Measurements from ENCODE around the gene SMARCD3. TPM values are rescaled to one million over a fixed set of nuclear protein-coding genes. Genes with fewer than 3 reads are reported as not detected.

SMARCD3 gene
- polyA plus RNA-seq, 1 donor from 2014 or later: 199 TPM

DNA sequence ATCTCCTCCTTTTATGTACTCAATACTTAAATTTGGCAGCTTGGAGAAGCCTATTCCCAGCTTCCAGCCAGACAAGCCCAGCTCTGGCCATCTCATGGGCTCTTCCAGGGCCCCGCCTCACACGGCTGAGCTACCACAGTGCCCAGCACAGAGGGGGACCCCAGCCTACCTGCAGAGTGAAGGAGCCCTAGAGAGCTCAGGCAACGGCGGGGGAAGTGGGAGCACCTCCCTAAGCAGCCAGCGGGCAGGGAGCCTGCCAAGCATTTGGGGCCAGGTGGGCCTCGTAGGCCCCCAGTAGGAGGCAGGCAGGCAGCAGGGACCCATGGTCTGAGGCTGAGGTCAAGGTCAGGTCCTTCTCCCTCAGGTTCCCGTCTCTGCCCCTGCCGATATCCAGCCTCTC lies 29.1 kb upstream of the SMARCD3 start:
- peak overlapping the region; percentile 80 for H2AFZ ChIP-seq (ENCODE audit: low read depth, low read length)
- H3K9ac ChIP-seq (ENCODE audit: low read length): peak overlapping the region; percentile 64
- H3K27me3 ChIP-seq (ENCODE audit: insufficient read depth, low read depth, low read length): no peaks in the 10 kb centered on the region
- H3K27ac ChIP-seq (ENCODE audit: low read length): no peak overlapping the region
- H3K9me2 ChIP-seq (ENCODE audit: insufficient read depth, low read length): no peaks in the 10 kb centered on the region
- peak overlapping the region; percentile 70 for H3K4me3 ChIP-seq (ENCODE audit: low read length)
- no peaks in the 10 kb centered on the region for H4K20me1 ChIP-seq (ENCODE audit: insufficient read depth)
- no peaks in the 10 kb centered on the region for H3K9me3 ChIP-seq (ENCODE audit: low read length)
- no peaks in the 10 kb centered on the region for H3K79me2 ChIP-seq (replicated peaks; ENCODE audit: insufficient read depth, low read length)
- peak overlapping the region; percentile 45 for H3K4me2 ChIP-seq (ENCODE audit: low read length)
- no peaks in the 10 kb centered on the region for H3K36me3 ChIP-seq (ENCODE audit: insufficient read depth, low read length)
- TF ChIP-seq POLR2AphosphoS5 (IDR thresholded peaks at IDR 0.05): no peak
- no peak for TF ChIP-seq SMC3 (conservative IDR thresholded peaks at IDR 0.05; ENCODE audit: poor library complexity)
- TF ChIP-seq RAD21 (conservative IDR thresholded peaks at IDR 0.05): no peak
- no peak for TF ChIP-seq EP300 (conservative IDR thresholded peaks at IDR 0.05; ENCODE audit: poor library complexity, severe bottlenecking)
- TF ChIP-seq, protein P1, sequence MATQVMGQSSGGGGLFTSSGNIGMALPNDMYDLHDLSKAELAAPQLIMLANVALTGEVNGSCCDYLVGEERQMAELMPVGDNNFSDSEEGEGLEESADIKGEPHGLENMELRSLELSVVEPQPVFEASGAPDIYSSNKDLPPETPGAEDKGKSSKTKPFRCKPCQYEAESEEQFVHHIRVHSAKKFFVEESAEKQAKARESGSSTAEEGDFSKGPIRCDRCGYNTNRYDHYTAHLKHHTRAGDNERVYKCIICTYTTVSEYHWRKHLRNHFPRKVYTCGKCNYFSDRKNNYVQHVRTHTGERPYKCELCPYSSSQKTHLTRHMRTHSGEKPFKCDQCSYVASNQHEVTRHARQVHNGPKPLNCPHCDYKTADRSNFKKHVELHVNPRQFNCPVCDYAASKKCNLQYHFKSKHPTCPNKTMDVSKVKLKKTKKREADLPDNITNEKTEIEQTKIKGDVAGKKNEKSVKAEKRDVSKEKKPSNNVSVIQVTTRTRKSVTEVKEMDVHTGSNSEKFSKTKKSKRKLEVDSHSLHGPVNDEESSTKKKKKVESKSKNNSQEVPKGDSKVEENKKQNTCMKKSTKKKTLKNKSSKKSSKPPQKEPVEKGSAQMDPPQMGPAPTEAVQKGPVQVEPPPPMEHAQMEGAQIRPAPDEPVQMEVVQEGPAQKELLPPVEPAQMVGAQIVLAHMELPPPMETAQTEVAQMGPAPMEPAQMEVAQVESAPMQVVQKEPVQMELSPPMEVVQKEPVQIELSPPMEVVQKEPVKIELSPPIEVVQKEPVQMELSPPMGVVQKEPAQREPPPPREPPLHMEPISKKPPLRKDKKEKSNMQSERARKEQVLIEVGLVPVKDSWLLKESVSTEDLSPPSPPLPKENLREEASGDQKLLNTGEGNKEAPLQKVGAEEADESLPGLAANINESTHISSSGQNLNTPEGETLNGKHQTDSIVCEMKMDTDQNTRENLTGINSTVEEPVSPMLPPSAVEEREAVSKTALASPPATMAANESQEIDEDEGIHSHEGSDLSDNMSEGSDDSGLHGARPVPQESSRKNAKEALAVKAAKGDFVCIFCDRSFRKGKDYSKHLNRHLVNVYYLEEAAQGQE (IDR thresholded peaks at IDR 0.05; ENCODE audit: borderline replicate concordance): no peak
- TF ChIP-seq TAF1 (IDR thresholded peaks at IDR 0.05; ENCODE audit: low read depth): no peak
- no peak for TF ChIP-seq EZH2 (IDR thresholded peaks at IDR 0.05; ENCODE audit: borderline replicate concordance, insufficient read depth, low read length, poor library complexity, severe bottlenecking)
- no peak for TF ChIP-seq MXI1 (conservative IDR thresholded peaks at IDR 0.05; ENCODE audit: poor library complexity, severe bottlenecking)
- TF ChIP-seq, protein P2, sequence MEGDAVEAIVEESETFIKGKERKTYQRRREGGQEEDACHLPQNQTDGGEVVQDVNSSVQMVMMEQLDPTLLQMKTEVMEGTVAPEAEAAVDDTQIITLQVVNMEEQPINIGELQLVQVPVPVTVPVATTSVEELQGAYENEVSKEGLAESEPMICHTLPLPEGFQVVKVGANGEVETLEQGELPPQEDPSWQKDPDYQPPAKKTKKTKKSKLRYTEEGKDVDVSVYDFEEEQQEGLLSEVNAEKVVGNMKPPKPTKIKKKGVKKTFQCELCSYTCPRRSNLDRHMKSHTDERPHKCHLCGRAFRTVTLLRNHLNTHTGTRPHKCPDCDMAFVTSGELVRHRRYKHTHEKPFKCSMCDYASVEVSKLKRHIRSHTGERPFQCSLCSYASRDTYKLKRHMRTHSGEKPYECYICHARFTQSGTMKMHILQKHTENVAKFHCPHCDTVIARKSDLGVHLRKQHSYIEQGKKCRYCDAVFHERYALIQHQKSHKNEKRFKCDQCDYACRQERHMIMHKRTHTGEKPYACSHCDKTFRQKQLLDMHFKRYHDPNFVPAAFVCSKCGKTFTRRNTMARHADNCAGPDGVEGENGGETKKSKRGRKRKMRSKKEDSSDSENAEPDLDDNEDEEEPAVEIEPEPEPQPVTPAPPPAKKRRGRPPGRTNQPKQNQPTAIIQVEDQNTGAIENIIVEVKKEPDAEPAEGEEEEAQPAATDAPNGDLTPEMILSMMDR (IDR thresholded peaks at IDR 0.05; ENCODE audit: poor library complexity, severe bottlenecking): no peak
- no peaks in the 10 kb centered on the region for H3F3A ChIP-seq (ENCODE audit: insufficient read depth, low read length, poor library complexity, severe bottlenecking)

DNA sequence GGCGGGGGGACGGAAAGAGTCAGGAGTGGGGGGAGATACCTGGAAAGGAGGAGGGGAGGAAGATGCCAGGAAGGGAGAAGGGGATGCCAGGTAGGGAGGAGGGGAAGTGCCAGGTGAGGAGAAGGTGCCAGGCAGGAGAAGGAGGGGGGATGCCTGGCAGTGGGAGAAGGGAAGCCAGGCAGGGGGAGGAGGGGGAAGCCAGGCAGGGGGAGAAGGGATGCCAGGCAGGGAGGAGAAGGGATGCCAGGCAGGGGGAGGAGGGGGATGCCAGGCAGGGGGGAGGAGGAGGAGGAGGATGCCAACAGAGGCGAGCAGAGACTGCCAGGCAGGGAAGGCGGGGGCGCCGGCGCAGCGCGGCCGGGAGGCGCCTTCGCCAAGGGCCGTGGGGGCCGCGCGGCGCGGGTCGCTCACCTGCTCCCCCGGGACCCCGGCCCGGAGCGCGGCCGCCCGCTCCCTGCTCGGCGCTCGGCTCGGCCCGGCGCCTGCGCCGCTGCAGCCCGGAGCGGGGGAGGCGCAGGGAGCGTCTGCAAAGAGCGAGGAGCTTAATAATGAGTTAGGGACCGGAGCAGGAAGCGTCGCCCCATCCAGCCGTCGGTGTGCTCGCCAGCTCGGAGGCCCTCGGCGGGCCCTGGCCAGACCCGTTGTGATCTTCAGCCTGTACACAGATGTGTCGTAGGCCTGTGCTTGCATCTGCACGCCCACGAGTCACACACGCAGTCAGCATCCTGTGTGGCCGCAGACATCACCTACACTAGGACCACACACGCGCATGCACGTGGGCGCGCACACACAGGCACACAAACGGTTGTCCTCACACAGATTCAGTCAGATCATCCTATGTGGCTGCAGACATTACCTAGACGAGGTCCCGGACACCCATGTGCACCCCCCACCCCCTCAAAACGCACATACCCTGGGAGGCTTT lies 28.4 kb upstream of the SMARCD3 start:
- no peaks in the 10 kb centered on the region for H3K36me3 ChIP-seq (ENCODE audit: insufficient read depth, low read length)
- no peak overlapping the region for H3K27ac ChIP-seq (ENCODE audit: low read length)
- no peaks in the 10 kb centered on the region for H3K27me3 ChIP-seq (ENCODE audit: insufficient read depth, low read depth, low read length)
- H3K9ac ChIP-seq (ENCODE audit: low read length): peak overlapping the region; percentile 64
- no peaks in the 10 kb centered on the region for H3K9me3 ChIP-seq (ENCODE audit: low read length)
- no peaks in the 10 kb centered on the region for H3F3A ChIP-seq (ENCODE audit: insufficient read depth, low read length, poor library complexity, severe bottlenecking)
- no peak for TF ChIP-seq EZH2 (IDR thresholded peaks at IDR 0.05; ENCODE audit: borderline replicate concordance, insufficient read depth, low read length, poor library complexity, severe bottlenecking)
- TF ChIP-seq POLR2AphosphoS5 (IDR thresholded peaks at IDR 0.05): peak; percentile 50
- TF ChIP-seq TAF1 (IDR thresholded peaks at IDR 0.05; ENCODE audit: low read depth): peak; percentile 29
- TF ChIP-seq, protein P1 (IDR thresholded peaks at IDR 0.05; ENCODE audit: borderline replicate concordance): no peak
- peak; percentile 59 for TF ChIP-seq MXI1 (conservative IDR thresholded peaks at IDR 0.05; ENCODE audit: poor library complexity, severe bottlenecking)
- no peak for TF ChIP-seq SMC3 (conservative IDR thresholded peaks at IDR 0.05; ENCODE audit: poor library complexity)
- no peaks in the 10 kb centered on the region for H3K9me2 ChIP-seq (ENCODE audit: insufficient read depth, low read length)
- H3K4me3 ChIP-seq (ENCODE audit: low read length): peak overlapping the region; percentile 70
- peak overlapping the region; percentile 80 for H2AFZ ChIP-seq (ENCODE audit: low read depth, low read length)
- H3K79me2 ChIP-seq (replicated peaks; ENCODE audit: insufficient read depth, low read length): no peaks in the 10 kb centered on the region
- H3K4me2 ChIP-seq (ENCODE audit: low read length): peak overlapping the region; percentile 45
- H4K20me1 ChIP-seq (ENCODE audit: insufficient read depth): no peaks in the 10 kb centered on the region
